Fibroblast of lung (primary cell): Measurements from ENCODE around the gene CNNM4. TPM values are rescaled to one million over a fixed set of nuclear protein-coding genes. Genes with fewer than 3 reads are reported as not detected.

Source experiments
- DNase-seq, 2 donors: peaks; one replicate each; pipeline versions ENCODE4 v3.0.0 to v3.0.0-alpha.2; 2010; ENCODE audit warnings: low read depth in 2 of 2
- H2AFZ ChIP-seq: 2 replicates; pipeline ENCODE4 v1.5.1; 2012; ENCODE audit warnings: low read length, control low read depth, inconsistent platforms
- H3K27ac ChIP-seq: 2 replicates; pipeline ENCODE4 v1.5.1; 2011; ENCODE audit warnings: low read length, control low read depth; ENCODE audit not compliant: insufficient read depth
- H3K27me3 ChIP-seq: 2 replicates; pipeline ENCODE4 v1.5.1; 2011; ENCODE audit warnings: mild to moderate bottlenecking, low read length; ENCODE audit not compliant: control insufficient read depth, insufficient read depth
- H3K36me3 ChIP-seq: 2 replicates; pipeline ENCODE4 v1.5.1; 2011; ENCODE audit warnings: low read length; ENCODE audit not compliant: control insufficient read depth, insufficient read depth
- H3K4me1 ChIP-seq: 2 replicates; pipeline ENCODE4 v1.5.1; 2011; ENCODE audit warnings: low read length; ENCODE audit not compliant: control insufficient read depth, insufficient read depth; ENCODE audit errors: extremely low read depth
- H3K4me2 ChIP-seq: 2 replicates; pipeline ENCODE4 v1.5.1; 2011; ENCODE audit warnings: low read length, control low read depth; ENCODE audit not compliant: insufficient read depth; ENCODE audit errors: extremely low read depth
- H3K4me3 ChIP-seq, 4 experiments: fragments of 200-600 bp in 1 of 4; sonication (generic) in 1 of 4; replicated peaks in 1 of 4; 2 replicates each; pipeline ENCODE4 v1.5.1; 2011 to 2016; ENCODE audit warnings: low read length in 4 of 4, low read depth in 3 of 4, mild to moderate bottlenecking in 3 of 4, control low read depth in 2 of 4, inconsistent platforms in 1 of 4, mixed read lengths in 1 of 4; ENCODE audit not compliant: insufficient read depth in 1 of 4; ENCODE audit errors: control extremely low read depth in 1 of 4
- H3K79me2 ChIP-seq: 2 replicates; pipeline ENCODE4 v1.5.1; 2012; ENCODE audit warnings: mild to moderate bottlenecking, low read length, inconsistent platforms; ENCODE audit not compliant: control insufficient read depth, insufficient read depth
- H3K9ac ChIP-seq: 2 replicates; pipeline ENCODE4 v1.5.1; 2011; ENCODE audit warnings: mild to moderate bottlenecking, low read length, control low read depth; ENCODE audit not compliant: insufficient read depth
- H3K9me3 ChIP-seq: 2 replicates; pipeline ENCODE4 v1.5.1; 2012; ENCODE audit warnings: low read depth, low read length; ENCODE audit not compliant: control insufficient read depth, insufficient read depth
- H4K20me1 ChIP-seq: 2 replicates; pipeline ENCODE4 v1.5.1; 2011; ENCODE audit warnings: low read length; ENCODE audit not compliant: control insufficient read depth, insufficient read depth; ENCODE audit errors: extremely low read depth
- EZH2 ChIP-seq: IDR thresholded peaks from 2 replicates; pipeline ENCODE4 v1.5.1; 2012; ENCODE audit warnings: low read length, control low read depth, mild to moderate bottlenecking; ENCODE audit errors: missing control alignments
- polyA plus RNA-seq, 2 donors: library from polyadenylated mRNA; depleted of rRNA in 1 of 2; stranded (reverse) in 1 of 2; unstranded in 1 of 2; fragments of >200 nt; gene quantifications; 2 replicates each; pipeline ENCODE4 v1.2.1, GENCODE V29; 2011 to 2012; ENCODE audit warnings: missing spikeins in 1 of 2
- total RNA-seq: library from RNA; depleted of rRNA; stranded (reverse); fragments of >200 nt; gene quantifications from 2 replicates; pipeline ENCODE4 v1.2.1, GENCODE V29; 2014
- TF ChIP-seq, protein P1 (sequence below), 2 donors: IDR thresholded peaks in 1 of 2; conservative IDR thresholded peaks in 1 of 2; 1 replicate in 1 of 2; 2 replicates in 1 of 2; pipeline ENCODE4 v1.5.1; 2011 to 2012; ENCODE audit warnings: low read length in 2 of 2, control low read depth in 1 of 2, inconsistent platforms in 1 of 2, low read depth in 1 of 2, mild to moderate bottlenecking in 1 of 2

Gene CNNM4
- total and polyA plus RNA-seq, 2 donors (not counting 1 experiment from before 2014, with no cell fraction given): 3.3 to 3.5 TPM

DNA sequence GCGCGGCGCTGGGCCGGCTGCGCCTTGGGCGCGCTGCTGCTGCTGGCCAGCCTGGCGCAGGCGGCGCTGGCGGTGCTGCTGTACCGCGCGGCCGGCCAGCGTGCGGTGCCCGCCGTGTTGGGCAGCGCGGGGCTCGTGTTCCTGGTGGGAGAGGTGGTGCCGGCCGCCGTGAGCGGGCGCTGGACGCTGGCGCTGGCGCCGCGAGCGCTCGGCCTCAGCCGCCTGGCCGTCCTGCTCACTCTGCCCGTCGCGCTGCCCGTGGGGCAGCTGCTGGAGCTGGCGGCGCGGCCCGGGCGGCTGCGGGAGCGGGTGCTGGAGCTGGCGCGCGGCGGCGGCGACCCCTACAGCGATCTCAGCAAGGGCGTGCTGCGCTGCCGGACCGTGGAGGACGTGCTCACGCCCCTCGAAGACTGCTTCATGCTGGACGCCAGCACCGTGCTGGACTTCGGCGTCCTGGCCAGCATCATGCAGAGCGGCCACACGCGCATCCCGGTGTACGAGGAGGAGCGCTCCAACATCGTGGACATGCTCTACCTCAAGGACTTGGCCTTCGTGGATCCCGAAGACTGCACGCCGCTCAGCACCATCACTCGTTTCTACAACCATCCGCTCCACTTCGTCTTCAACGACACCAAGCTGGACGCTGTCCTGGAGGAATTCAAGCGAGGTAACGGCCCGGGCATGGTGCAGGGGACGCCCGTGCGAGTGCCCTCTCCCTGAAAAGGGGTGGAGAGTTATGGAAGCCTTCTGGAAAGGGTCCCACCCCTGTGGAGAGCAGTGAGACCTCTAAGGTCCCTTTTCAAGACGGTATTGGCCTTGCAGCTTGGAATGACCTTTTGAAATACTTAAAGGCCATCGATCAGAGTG lies 56.4 kb downstream of the CNNM4 start:
- no peaks in the 10 kb centered on the region for H3K27me3 ChIP-seq
- H3K9ac ChIP-seq: peak overlapping the region; percentile 16
- TF ChIP-seq, protein P1, sequence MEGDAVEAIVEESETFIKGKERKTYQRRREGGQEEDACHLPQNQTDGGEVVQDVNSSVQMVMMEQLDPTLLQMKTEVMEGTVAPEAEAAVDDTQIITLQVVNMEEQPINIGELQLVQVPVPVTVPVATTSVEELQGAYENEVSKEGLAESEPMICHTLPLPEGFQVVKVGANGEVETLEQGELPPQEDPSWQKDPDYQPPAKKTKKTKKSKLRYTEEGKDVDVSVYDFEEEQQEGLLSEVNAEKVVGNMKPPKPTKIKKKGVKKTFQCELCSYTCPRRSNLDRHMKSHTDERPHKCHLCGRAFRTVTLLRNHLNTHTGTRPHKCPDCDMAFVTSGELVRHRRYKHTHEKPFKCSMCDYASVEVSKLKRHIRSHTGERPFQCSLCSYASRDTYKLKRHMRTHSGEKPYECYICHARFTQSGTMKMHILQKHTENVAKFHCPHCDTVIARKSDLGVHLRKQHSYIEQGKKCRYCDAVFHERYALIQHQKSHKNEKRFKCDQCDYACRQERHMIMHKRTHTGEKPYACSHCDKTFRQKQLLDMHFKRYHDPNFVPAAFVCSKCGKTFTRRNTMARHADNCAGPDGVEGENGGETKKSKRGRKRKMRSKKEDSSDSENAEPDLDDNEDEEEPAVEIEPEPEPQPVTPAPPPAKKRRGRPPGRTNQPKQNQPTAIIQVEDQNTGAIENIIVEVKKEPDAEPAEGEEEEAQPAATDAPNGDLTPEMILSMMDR (conservative IDR thresholded peaks at IDR 0.05 in 1 of 2, IDR thresholded peaks at IDR 0.05 in 1 of 2; ENCODE audit: low read depth in 1 of 2, low read length in 2 of 2): no peak
- TF ChIP-seq EZH2: no peak
- DNase-seq: peak; percentile 18 to 39
- peak overlapping the region; percentile 64 for H2AFZ ChIP-seq
- H3K4me3 ChIP-seq: peak overlapping the region; percentile 54 to 71 (median 66)
- no peaks in the 10 kb centered on the region for H4K20me1 ChIP-seq
- H3K4me1 ChIP-seq: peaks cover 7% of the 10 kb centered on the region
- peak overlapping the region; percentile 98 for H3K4me2 ChIP-seq
- H3K79me2 ChIP-seq: peaks cover 3% of the 10 kb centered on the region
- H3K27ac ChIP-seq: no peak overlapping the region
- H3K36me3 ChIP-seq: no peaks in the 10 kb centered on the region
- no peaks in the 10 kb centered on the region for H3K9me3 ChIP-seq

DNA sequence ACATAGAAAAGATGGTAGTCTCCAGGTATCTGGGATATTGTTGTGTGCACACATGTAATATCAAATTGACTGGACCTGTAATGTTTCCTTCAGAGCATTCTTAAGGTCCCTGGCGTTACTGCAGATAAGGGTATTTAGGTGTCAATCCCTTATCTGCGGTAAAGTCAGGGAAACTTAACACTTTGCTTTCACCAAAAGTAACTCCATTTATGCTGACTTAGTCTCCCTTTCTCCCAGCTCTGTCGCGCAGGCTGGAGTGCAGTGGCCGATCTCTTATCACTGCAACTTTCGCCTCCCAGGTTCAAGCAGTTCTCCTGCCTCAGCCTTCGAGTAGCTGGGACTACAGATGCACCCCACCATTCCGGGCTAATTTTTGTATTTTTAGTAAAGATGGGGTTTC lies 57.2 kb downstream of the CNNM4 start:
- no peak for DNase-seq
- no peaks in the 10 kb centered on the region for H3K27me3 ChIP-seq

More for the DNA sequence above, 57.2 kb downstream of the CNNM4 start:
- no peak overlapping the region for H3K27ac ChIP-seq
- H3K4me2 ChIP-seq: peak overlapping the region; percentile 98
- no peaks in the 10 kb centered on the region for H3K36me3 ChIP-seq
- no peaks in the 10 kb centered on the region for H4K20me1 ChIP-seq
- no peaks in the 10 kb centered on the region for H3K9me3 ChIP-seq
- H2AFZ ChIP-seq: no peak overlapping the region
- H3K4me3 ChIP-seq: peak overlapping the region in 2 of 4 experiments; percentile 64 to 69
- no peak for TF ChIP-seq EZH2
- TF ChIP-seq, protein P1 (conservative IDR thresholded peaks at IDR 0.05 in 1 of 2, IDR thresholded peaks at IDR 0.05 in 1 of 2; ENCODE audit: low read depth in 1 of 2, low read length in 2 of 2): no peak
- H3K79me2 ChIP-seq: peaks cover 3% of the 10 kb centered on the region
- H3K4me1 ChIP-seq: peaks cover 7% of the 10 kb centered on the region
- no peak overlapping the region for H3K9ac ChIP-seq
